Common myeloid progenitor, CD34-positive (primary cell): ENCODE results near the gene CTBP2.

Source experiments
- CTCF ChIA-PET: fragments of 350-600 bp; sonication (Branson Sonifier 250); formaldehyde crosslinking; loops from one replicate; lab custom pipeline; 2021; ENCODE audit warnings: antibody characterized with exemption; lab: Charles Lee
- POLR2A ChIA-PET: fragments of 350-600 bp; sonication (Branson Sonifier 250); formaldehyde crosslinking; loops from one replicate; lab custom pipeline; 2021; ENCODE audit warnings: antibody characterized with exemption; lab: Charles Lee
- DNase-seq, 3 donors: peaks; one replicate each; pipeline versions ENCODE4 v3.0.0 to v3.0.0-alpha.2; 2013
- H3K27ac ChIP-seq, 2 experiments: 1 replicate in 1 of 2; 2 replicates in 1 of 2; pipeline ENCODE4 v1.7.0; 2013; ENCODE audit warnings: inconsistent platforms in 2 of 2, low read length in 2 of 2, mild to moderate bottlenecking in 2 of 2, low read depth in 1 of 2, moderate library complexity in 1 of 2; ENCODE audit not compliant: severe bottlenecking in 2 of 2, insufficient read depth in 1 of 2, poor library complexity in 1 of 2
- H3K27me3 ChIP-seq, 5 experiments: replicated peaks in 2 of 5; 1 replicate in 3 of 5; 2 replicates in 2 of 5; pipeline versions ENCODE4 v1.6.1 to v1.7.0; 2013; ENCODE audit warnings: low read length in 4 of 5, mild to moderate bottlenecking in 2 of 5, moderate library complexity in 2 of 5, inconsistent platforms in 1 of 5; ENCODE audit not compliant: insufficient read depth in 5 of 5, control insufficient read depth in 4 of 5
- H3K36me3 ChIP-seq, 4 experiments: 1 replicate in 2 of 4; 2 replicates in 2 of 4; pipeline versions ENCODE4 v1.6.1 to v1.7.0; 2013; ENCODE audit warnings: low read length in 3 of 4, control low read depth in 1 of 4, mild to moderate bottlenecking in 1 of 4; ENCODE audit not compliant: control insufficient read depth in 4 of 4, insufficient read depth in 4 of 4
- H3K4me1 ChIP-seq, 4 experiments: 1 replicate in 3 of 4; 2 replicates in 1 of 4; pipeline versions ENCODE4 v1.6.1 to v1.7.1; 2013; ENCODE audit warnings: low read length in 3 of 4, mild to moderate bottlenecking in 3 of 4, control low read depth in 1 of 4, inconsistent platforms in 1 of 4, moderate library complexity in 1 of 4; ENCODE audit not compliant: control insufficient read depth in 4 of 4, insufficient read depth in 4 of 4; ENCODE audit errors: control extremely low read depth in 1 of 4
- H3K4me3 ChIP-seq, 7 experiments: 1 replicate in 4 of 7; 2 replicates in 3 of 7; pipeline versions ENCODE4 v1.5.1 to v1.7.0; 2013; ENCODE audit warnings: mild to moderate bottlenecking in 7 of 7, low read length in 6 of 7, moderate library complexity in 6 of 7, inconsistent platforms in 2 of 7, low read depth in 2 of 7, control low read depth in 1 of 7; ENCODE audit not compliant: insufficient read depth in 4 of 7, control insufficient read depth in 1 of 7; ENCODE audit errors: extremely low read depth in 1 of 7
- H3K9me3 ChIP-seq, 5 experiments: 1 replicate in 4 of 5; 2 replicates in 1 of 5; pipeline versions ENCODE4 v1.6.1 to v1.7.1; 2013; ENCODE audit warnings: low read length in 4 of 5, mild to moderate bottlenecking in 2 of 5, inconsistent platforms in 1 of 5, low read depth in 1 of 5, moderate library complexity in 1 of 5; ENCODE audit not compliant: control insufficient read depth in 4 of 5, insufficient read depth in 2 of 5; ENCODE audit errors: control extremely low read depth in 1 of 5
- WGBS: methylation state at CpG from one replicate; pipeline ENCODE4 v1.1.5; 2013; ENCODE audit not compliant: insufficient coverage; 5-methylcytosine and 5-hydroxymethylcytosine counted together

CTBP2 gene

GRCh38 chr10:124995605-124996004, 164.8 kb downstream of the CTBP2 start:
- Histone ChIP-seq H3K9me3 (no peaks in the 10 kb centered on the region), H3K27me3 (no peaks in the 10 kb centered on the region), H3K27ac (no peak overlapping the region), H3K36me3 (peaks cover 16 to 96% (median 75%) of the 10 kb centered on the region in 4 experiments), H3K4me1 (peaks cover 0 to 13% (median 0%) of the 10 kb centered on the region in 4 experiments), H3K4me3 (no peak overlapping the region)
- 91% methylated on average over 11 of the region's 11 CpGs for WGBS
- ChIA-PET POLR2A (no interaction called here), CTCF (interaction anchor here (0.9 kb wide), 1 partner anchor 9 kb away, joined by 3 read pairs; no protein-coding TSS in a partner anchor)
- no peak for DNase-seq

GRCh38 chr10:124994573-124995473, 165.5 kb downstream of the CTBP2 start:
- Histone ChIP-seq H3K27ac (no peak overlapping the region), H3K4me3 (no peak overlapping the region), H3K27me3 (no peaks in the 10 kb centered on the region), H3K9me3 (no peaks in the 10 kb centered on the region), H3K36me3 (peaks cover 19 to 93% (median 75%) of the 10 kb centered on the region in 4 experiments), H3K4me1 (peaks cover 0 to 9% (median 0%) of the 10 kb centered on the region in 4 experiments)
- no peak for DNase-seq
- POLR2A ChIA-PET: no interaction called here
- CTCF ChIA-PET: interaction anchor here (0.9 to 1.9 kb wide), 6 partner anchors 10 to 68 kb away, joined by 3 to 6 read pairs (median 3); no protein-coding TSS in a partner anchor
- WGBS: 89% methylated on average over 29 of the region's 31 CpGs

- Histone ChIP-seq H3K36me3 (peaks cover 20 to 90% (median 75%) of the 10 kb centered on the region in 4 experiments), H3K9me3 (no peaks in the 10 kb centered on the region), H3K27me3 (no peaks in the 10 kb centered on the region), H3K4me3 (no peak overlapping the region), H3K4me1 (peaks cover 0 to 9% (median 0%) of the 10 kb centered on the region in 4 experiments), H3K27ac (no peak overlapping the region)
- WGBS: 98% methylated on average over 18 of the region's 21 CpGs
- POLR2A ChIA-PET: no interaction called here
- CTCF ChIA-PET: interaction anchor here (1.1 to 3.3 kb wide), 10 partner anchors 8 to 68 kb away, joined by 3 to 13 read pairs (median 4); no protein-coding TSS in a partner anchor
- no peak for DNase-seq
Observed at GRCh38 chr10:124993736-124994451, 166.5 kb downstream of the CTBP2 start.

GRCh38 chr10:124993345-124993708, 167.0 kb downstream of the CTBP2 start:
- H3K9me3 ChIP-seq: no peaks in the 10 kb centered on the region
- H3K36me3 ChIP-seq: peaks cover 20 to 85% (median 73%) of the 10 kb centered on the region in 4 experiments
- no peak overlapping the region for H3K4me3 ChIP-seq
- ChIA-PET POLR2A (no interaction called here), CTCF (interaction anchor here (0.9 to 3.3 kb wide), 18 partner anchors 8 to 82 kb away, joined by 3 to 19 read pairs (median 4); no protein-coding TSS in a partner anchor)
- H3K27ac ChIP-seq: no peak overlapping the region
- no peak for DNase-seq
- WGBS: 93% methylated on average over 4 of the region's 4 CpGs
- no peaks in the 10 kb centered on the region for H3K27me3 ChIP-seq
- peaks cover 0 to 9% (median 0%) of the 10 kb centered on the region in 4 experiments for H3K4me1 ChIP-seq

GRCh38 chr10:124992462-124993344, 167.7 kb downstream of the CTBP2 start:
- DNase-seq: peak; percentile 36 to 62 (median 55)
- H3K9me3 ChIP-seq: no peaks in the 10 kb centered on the region
- ChIA-PET CTCF (interaction anchor here (0.5 to 3.3 kb wide), 23 partner anchors 9 to 351 kb away, joined by 3 to 19 read pairs (median 4); no protein-coding TSS in a partner anchor), POLR2A (no interaction called here)
- no peaks in the 10 kb centered on the region for H3K27me3 ChIP-seq
- WGBS: 92% methylated on average over 15 of the region's 20 CpGs
- H3K4me3 ChIP-seq: no peak overlapping the region
- peaks cover 20 to 84% (median 71%) of the 10 kb centered on the region in 4 experiments for H3K36me3 ChIP-seq
- peaks cover 0 to 9% (median 0%) of the 10 kb centered on the region in 4 experiments for H3K4me1 ChIP-seq
- H3K27ac ChIP-seq: no peak overlapping the region

- Histone ChIP-seq H3K9me3 (no peaks in the 10 kb centered on the region), H3K36me3 (peaks cover 16 to 81% (median 68%) of the 10 kb centered on the region in 4 experiments), H3K27me3 (no peaks in the 10 kb centered on the region), H3K4me3 (no peak overlapping the region), H3K4me1 (peaks cover 0 to 9% (median 0%) of the 10 kb centered on the region in 4 experiments), H3K27ac (no peak overlapping the region)
- 100% methylated on average over 1 of the region's 4 CpGs for WGBS
- ChIA-PET POLR2A (no interaction called here), CTCF (interaction anchor here (0.9 to 3.3 kb wide), 16 partner anchors 10 to 351 kb away, joined by 3 to 19 read pairs (median 5); no protein-coding TSS in a partner anchor)
- no peak for DNase-seq
Observed at GRCh38 chr10:124991835-124992234, 168.5 kb downstream of the CTBP2 start.
